ENCODE results near the gene PARD6G. TPM values are rescaled to one million over a fixed set of nuclear protein-coding genes. Genes with fewer than 3 reads are reported as not detected.
A peak's percentile ranks its signal among the peaks of the same experiment; 100 is the strongest.
"Not testable (repeated sequence)": the region's sequence is repeated elsewhere in the genome, so short reads cannot be mapped to it uniquely, and the experiment has no call there.

The PARD6G gene, protein sequence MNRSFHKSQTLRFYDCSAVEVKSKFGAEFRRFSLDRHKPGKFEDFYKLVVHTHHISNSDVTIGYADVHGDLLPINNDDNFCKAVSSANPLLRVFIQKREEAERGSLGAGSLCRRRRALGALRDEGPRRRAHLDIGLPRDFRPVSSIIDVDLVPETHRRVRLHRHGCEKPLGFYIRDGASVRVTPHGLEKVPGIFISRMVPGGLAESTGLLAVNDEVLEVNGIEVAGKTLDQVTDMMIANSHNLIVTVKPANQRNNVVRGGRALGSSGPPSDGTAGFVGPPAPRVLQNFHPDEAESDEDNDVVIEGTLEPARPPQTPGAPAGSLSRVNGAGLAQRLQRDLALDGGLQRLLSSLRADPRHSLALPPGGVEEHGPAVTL
- 2.9 TPM for polyA plus RNA-seq (2012; ENCODE audit: low read depth, missing spikeins)

DNA sequence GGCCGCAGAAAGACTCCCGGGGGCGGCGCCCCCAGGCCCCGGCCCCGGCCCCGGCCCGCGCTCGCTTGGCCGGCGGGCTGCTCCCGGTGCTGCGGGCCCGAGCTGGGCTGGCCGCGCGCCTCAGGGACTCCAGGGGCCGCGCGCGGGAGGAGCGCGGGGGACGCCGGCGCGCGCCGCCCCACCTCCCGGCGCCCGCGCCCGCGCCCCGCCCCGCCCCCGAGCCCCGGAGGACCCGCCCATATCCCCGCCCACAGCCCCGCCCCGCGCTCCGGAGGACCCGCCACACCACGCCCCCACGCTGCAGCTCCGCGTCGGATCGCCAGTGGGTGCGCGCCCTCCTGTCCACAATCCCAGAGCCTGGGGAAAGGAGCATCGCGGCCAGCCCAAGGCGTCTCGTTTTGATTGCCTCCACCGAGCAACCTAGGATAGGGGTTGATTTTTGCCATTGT, at the start of gene PARD6G:
TSS of gene PARD6G (minus strand) at position 122 of the 449 bp plus-strand sequence. CDS start 166 bp downstream, outside the sequence.
- no peak for FAIRE-seq

DNA sequence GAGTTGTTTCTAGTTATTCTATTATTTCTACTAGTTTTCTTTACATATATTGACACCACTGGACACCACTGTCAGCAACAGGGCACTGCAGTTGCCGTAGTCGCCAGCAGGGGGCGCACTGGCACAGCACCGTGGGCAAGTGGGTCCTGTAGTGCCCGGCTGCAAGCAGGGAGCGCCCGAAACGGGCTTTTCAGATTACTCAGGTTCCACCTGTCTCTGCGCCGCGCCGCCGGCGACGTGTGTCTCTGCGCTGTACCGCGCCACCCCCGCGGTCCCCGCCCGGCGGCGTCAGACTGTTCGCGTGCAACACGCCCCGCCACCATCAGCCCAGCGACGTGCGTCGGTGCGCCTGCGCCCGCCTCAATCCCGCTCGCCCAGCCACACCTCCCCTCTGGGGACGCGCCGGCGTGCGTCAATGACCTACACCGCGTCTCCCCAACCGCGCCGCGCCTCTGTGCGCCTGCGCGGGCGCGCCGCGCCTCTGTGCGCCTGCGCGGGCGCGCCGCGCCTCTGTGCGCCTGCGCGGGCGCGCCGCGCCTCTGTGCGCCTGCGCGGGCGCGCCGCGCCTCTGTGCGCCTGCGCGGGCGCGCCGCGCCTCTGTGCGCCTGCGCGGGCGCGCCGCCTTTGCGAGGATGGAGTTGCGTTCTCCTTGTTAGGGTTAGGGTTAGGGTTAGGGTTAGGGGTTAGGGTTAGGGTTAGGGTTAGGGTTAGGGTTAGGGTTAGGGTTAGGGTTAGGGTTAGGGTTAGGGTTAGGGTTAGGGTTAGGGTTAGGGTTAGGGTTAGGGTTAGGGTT, 15.1 kb upstream of the PARD6G start:
- DNase-seq (ENCODE audit: insufficient read length, low spot score); FAIRE-seq: not testable (repeated sequence)

More for the DNA sequence above, at the start of gene PARD6G:
- no peak for TF ChIP-seq TAF1 (IDR thresholded peaks at IDR 0.05; ENCODE audit: low read depth, low read length)
- TF ChIP-seq PAX5 (IDR thresholded peaks at IDR 0.05; ENCODE audit: insufficient read depth, low read length, severe bottlenecking): no peak
- TF ChIP-seq POLR2AphosphoS5 (IDR thresholded peaks at IDR 0.05; ENCODE audit: low read depth, low read length): no peak
- TF ChIP-seq SPI1 (IDR thresholded peaks at IDR 0.05; ENCODE audit: low read depth, low read length): no peak
- TF ChIP-seq POLR2A (IDR thresholded peaks at IDR 0.05; ENCODE audit: low read depth, low read length): no peak
- TF ChIP-seq POU2F2 (IDR thresholded peaks at IDR 0.05; ENCODE audit: low read depth, low read length): no peak
- DNase-seq (ENCODE audit: insufficient read length, low spot score): peak; percentile 80

- DNase-seq (ENCODE audit: insufficient read length, low spot score): no peak
- FAIRE-seq: no peak
- no peak for TF ChIP-seq SPI1 (IDR thresholded peaks at IDR 0.05; ENCODE audit: low read depth, low read length)
- no peak for TF ChIP-seq POU2F2 (IDR thresholded peaks at IDR 0.05; ENCODE audit: low read depth, low read length)
- no peak for TF ChIP-seq POLR2A (IDR thresholded peaks at IDR 0.05; ENCODE audit: low read depth, low read length)
Observed at GRCh38 chr18:80259610-80260009, 12.3 kb upstream of the PARD6G start.

DNA sequence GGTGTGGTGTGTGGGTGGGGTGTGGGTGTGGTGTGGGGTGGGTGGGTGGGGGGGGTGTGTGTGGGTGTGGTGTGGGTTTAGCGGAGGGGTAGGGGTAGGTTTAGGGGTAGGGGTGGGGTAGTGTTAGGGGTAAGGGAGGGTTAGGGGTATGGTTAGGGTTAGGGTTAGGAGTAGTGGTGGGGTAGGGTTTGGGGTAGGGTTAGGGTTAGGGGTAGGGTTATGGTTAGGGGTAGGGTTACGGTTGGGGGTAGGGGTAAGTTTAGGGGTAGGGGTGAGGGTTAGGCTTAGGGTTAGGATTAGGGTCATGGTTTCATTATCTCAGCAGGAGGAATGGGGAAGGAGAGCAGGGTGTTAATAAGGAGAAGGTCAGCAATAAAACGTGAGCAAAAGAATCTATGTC, 11.3 kb upstream of the PARD6G start:
- no peak for FAIRE-seq
- TF ChIP-seq SPI1 (IDR thresholded peaks at IDR 0.05; ENCODE audit: low read depth, low read length) (no peak), POU2F2 (IDR thresholded peaks at IDR 0.05; ENCODE audit: low read depth, low read length) (no peak), PAX5 (IDR thresholded peaks at IDR 0.05; ENCODE audit: insufficient read depth, low read length, severe bottlenecking) (no peak), POLR2AphosphoS5 (IDR thresholded peaks at IDR 0.05; ENCODE audit: low read depth, low read length) (no peak), TAF1 (IDR thresholded peaks at IDR 0.05; ENCODE audit: low read depth, low read length) (no peak)

DNA sequence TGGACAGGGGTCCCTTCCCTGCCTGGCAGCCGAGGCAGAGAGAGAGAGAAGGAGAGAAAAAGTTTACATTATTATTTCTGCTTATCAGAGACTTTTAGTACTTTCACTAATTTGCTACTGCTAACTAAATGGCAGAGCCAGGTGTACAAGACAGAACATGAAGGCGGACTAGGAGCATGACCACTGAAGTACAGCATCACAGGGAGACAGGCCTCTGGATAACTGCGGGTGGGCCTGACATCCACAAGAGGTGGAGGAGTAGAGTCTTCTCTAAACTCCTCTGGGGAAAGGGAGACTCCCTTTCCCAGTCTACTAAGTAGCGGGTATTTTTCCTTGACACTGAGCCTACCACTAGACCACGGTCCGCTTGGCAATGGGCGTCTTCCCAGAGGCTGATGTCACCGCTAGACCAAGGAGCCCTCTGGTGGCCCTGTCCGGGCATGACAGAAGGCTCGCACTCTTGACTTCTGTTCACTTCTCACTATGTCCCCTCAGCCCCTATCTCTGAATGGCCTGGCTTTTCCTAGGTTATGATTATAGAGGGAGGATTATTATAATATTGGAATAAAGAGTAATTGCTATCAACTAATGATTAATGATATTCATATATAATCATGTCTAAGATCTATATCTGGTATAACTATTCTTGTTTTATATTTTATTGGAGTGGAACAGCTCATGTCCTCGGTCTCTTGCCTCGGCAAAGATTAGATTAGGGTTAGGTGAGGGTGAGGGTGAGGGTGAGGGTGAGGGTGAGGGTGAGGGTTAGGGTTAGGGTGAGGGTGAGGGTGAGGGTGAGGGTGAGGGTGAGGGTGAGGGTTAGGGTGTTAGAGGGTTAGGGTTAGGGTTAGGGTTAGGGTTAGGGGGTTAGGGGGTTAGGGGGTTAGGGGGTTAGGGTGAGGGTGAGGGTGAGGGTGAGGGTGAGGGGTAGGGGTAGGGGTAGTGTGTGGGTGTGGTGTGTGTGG, 10.5 kb upstream of the PARD6G start:
- peak; percentile 99 for FAIRE-seq
- not testable (repeated sequence) for DNase-seq (ENCODE audit: insufficient read length, low spot score)
- peak; percentile 69 for TF ChIP-seq PAX5 (IDR thresholded peaks at IDR 0.05; ENCODE audit: insufficient read depth, low read length, severe bottlenecking)

More for the DNA sequence above, 11.3 kb upstream of the PARD6G start:
- DNase-seq (ENCODE audit: insufficient read length, low spot score): no peak

DNA sequence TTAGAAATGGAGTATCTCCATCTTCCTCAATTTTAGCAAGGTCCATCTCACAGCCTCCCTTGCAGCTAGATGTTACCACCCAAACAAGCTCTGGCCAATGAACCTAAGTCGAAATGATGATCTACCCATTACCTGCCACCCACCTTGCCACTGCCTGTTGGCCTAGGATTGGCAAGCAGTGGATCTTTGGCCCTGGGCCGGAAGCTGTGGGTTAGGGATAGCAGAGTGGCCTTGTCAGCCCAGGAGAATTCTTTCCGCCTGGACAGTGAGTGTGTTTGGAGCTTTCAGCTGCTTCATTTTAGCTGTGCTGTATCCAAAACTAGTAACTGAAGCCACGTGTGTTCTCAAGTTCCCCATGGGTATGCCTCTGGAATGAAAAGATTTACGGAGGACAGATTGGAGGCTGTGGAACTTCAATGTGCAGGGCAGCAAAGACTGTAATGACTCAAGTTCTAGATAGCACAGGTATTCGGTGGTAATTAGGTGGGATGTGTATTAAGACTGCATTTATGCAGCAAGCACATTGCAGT, 7.7 kb upstream of the PARD6G start:
- FAIRE-seq (no peak), DNase-seq (ENCODE audit: insufficient read length, low spot score) (no peak)
- no peak for TF ChIP-seq POLR2AphosphoS5 (IDR thresholded peaks at IDR 0.05; ENCODE audit: low read depth, low read length)
- no peak for TF ChIP-seq TAF1 (IDR thresholded peaks at IDR 0.05; ENCODE audit: low read depth, low read length)
- no peak for TF ChIP-seq POU2F2 (IDR thresholded peaks at IDR 0.05; ENCODE audit: low read depth, low read length)
- TF ChIP-seq SPI1 (IDR thresholded peaks at IDR 0.05; ENCODE audit: low read depth, low read length): no peak
- TF ChIP-seq POLR2A (IDR thresholded peaks at IDR 0.05; ENCODE audit: low read depth, low read length): no peak
- no peak for TF ChIP-seq PAX5 (IDR thresholded peaks at IDR 0.05; ENCODE audit: insufficient read depth, low read length, severe bottlenecking)

DNA sequence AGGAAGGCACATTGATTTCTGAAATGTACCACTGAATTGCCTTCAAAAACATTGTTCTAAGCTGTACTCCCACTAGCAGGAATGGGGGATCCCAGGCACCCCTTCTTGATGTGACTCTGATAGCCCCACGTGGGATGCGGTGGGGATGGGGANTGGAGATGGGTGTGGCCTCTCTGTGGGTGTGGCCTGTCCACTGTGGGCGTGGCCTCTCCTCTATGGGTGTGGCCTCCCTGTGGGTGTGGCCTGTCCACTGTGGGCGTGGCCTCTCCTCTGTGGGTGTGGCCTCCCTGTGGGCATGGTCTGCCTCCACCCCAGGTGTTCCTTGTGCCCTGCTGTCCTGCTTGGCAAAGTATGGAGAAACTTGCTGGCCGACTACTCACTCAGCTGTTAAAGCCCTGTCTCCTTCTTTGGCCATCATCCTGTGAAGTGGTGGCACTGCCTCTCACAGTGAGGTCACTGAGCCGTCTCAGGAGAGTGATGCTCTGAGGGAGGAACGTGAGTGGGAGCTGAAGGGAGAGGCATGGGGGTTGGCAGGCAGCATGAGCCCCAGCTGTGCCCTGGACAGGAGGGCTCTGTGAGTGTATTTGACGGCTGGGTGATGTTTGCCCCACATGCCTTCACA, 6.7 kb upstream of the PARD6G start:
- TF ChIP-seq POU2F2 (IDR thresholded peaks at IDR 0.05; ENCODE audit: low read depth, low read length): no peak
- FAIRE-seq: no peak
- DNase-seq (ENCODE audit: insufficient read length, low spot score): no peak

DNA sequence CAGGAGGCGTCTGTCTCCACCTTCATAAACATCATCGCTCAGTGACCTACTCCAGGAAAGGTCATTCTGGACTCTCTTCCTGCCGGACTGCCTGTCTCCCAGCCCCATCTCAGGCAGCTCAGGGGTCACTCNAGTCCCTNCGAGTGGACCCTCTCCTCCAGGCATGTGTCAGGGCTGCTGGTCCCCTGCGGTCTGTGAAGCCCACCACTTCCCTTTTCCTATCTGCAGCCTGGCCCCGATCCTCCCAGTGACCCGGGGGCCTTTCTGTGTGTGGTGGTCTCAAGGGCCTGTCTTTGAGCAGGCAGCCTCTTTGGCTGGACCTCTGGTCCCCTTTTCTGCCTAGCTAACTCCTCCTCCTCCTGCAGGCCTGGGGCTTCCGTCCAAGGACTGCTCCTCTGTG, 5.9 kb upstream of the PARD6G start:
- FAIRE-seq (no peak), DNase-seq (ENCODE audit: insufficient read length, low spot score) (no peak)
- no peak for TF ChIP-seq POLR2A (IDR thresholded peaks at IDR 0.05; ENCODE audit: low read depth, low read length)
- TF ChIP-seq SPI1 (IDR thresholded peaks at IDR 0.05; ENCODE audit: low read depth, low read length): no peak
- TF ChIP-seq PAX5 (IDR thresholded peaks at IDR 0.05; ENCODE audit: insufficient read depth, low read length, severe bottlenecking): no peak
- no peak for TF ChIP-seq POU2F2 (IDR thresholded peaks at IDR 0.05; ENCODE audit: low read depth, low read length)
- no peak for TF ChIP-seq POLR2AphosphoS5 (IDR thresholded peaks at IDR 0.05; ENCODE audit: low read depth, low read length)
- TF ChIP-seq TAF1 (IDR thresholded peaks at IDR 0.05; ENCODE audit: low read depth, low read length): no peak

DNA sequence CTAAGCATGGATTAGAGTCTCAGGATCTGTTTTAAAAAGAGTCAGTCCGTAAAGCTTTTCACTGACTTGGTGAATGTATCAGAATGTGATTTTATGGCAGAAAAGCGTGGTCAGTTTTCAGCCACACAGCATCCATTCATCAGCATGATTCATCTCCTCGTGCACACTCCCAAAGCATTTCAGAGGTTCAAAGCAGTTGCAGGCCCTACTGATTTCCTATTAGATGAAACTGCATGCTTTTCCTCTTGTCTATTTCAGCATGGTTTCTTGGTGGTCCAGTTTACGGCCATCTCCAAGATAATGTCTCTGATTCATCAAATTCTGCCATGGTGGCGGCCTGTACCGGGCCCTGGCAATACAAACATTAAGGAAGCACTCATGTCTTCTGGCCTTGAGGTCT, 4.8 kb upstream of the PARD6G start:
- FAIRE-seq (no peak), DNase-seq (ENCODE audit: insufficient read length, low spot score) (no peak)
- TF ChIP-seq TAF1 (IDR thresholded peaks at IDR 0.05; ENCODE audit: low read depth, low read length) (no peak), POLR2A (IDR thresholded peaks at IDR 0.05; ENCODE audit: low read depth, low read length) (no peak), POLR2AphosphoS5 (IDR thresholded peaks at IDR 0.05; ENCODE audit: low read depth, low read length) (no peak), POU2F2 (IDR thresholded peaks at IDR 0.05; ENCODE audit: low read depth, low read length) (no peak), PAX5 (IDR thresholded peaks at IDR 0.05; ENCODE audit: insufficient read depth, low read length, severe bottlenecking) (no peak), SPI1 (IDR thresholded peaks at IDR 0.05; ENCODE audit: low read depth, low read length) (no peak)
